NT2/D1 (cell line): ENCODE results near the gene GMDS.

Source experiments
- SUZ12 ChIP-seq: IDR thresholded peaks from 2 replicates; pipeline ENCODE4 v1.6.1; 2011; ENCODE audit not compliant: insufficient read length, insufficient read depth; ENCODE audit errors: extremely low read depth
- YY1 ChIP-seq: IDR thresholded peaks from 2 replicates; pipeline ENCODE4 v1.6.1; 2011; ENCODE audit not compliant: insufficient read length, insufficient read depth

- TF ChIP-seq SUZ12: no peak
- no peak for TF ChIP-seq YY1
These were observed 464.1 kb downstream of the GMDS start for GRCh38 chr6:1781152-1781816.
